BLaER1 (cell line): ENCODE data around the gene PPME1.

ENCODE experiments used
- H3K27ac ChIP-seq: shearing (Covaris generic); formaldehyde crosslinking; 2 replicates; pipeline ENCODE4 v1.8.1; 2022
- H3K27me3 ChIP-seq: shearing (Covaris generic); formaldehyde crosslinking; 2 replicates; pipeline ENCODE4 v1.8.1; 2022
- H3K36me3 ChIP-seq: shearing (Covaris generic); formaldehyde crosslinking; 2 replicates; pipeline ENCODE4 v1.8.1; 2022
- H3K4me1 ChIP-seq: shearing (Covaris generic); formaldehyde crosslinking; 2 replicates; pipeline ENCODE4 v1.8.1; 2022
- H3K4me2 ChIP-seq: shearing (Covaris generic); formaldehyde crosslinking; 2 replicates; pipeline ENCODE4 v1.8.1; 2022
- H3K4me3 ChIP-seq: shearing (Covaris generic); formaldehyde crosslinking; 2 replicates; pipeline ENCODE4 v1.8.1; 2022
- H3K9ac ChIP-seq: shearing (Covaris generic); formaldehyde crosslinking; 2 replicates; pipeline ENCODE4 v1.8.1; 2022
- H3K9me3 ChIP-seq: shearing (Covaris generic); formaldehyde crosslinking; 2 replicates; pipeline ENCODE4 v1.8.1; 2022
- H4K20me1 ChIP-seq: shearing (Covaris generic); formaldehyde crosslinking; 2 replicates; pipeline ENCODE4 v1.8.1; 2022
- Cebpa-rat ChIP-seq: shearing (Covaris generic); IDR thresholded peaks from 2 replicates; pipeline ENCODE4 v1.8.1; 2022

The PPME1 gene

DNA sequence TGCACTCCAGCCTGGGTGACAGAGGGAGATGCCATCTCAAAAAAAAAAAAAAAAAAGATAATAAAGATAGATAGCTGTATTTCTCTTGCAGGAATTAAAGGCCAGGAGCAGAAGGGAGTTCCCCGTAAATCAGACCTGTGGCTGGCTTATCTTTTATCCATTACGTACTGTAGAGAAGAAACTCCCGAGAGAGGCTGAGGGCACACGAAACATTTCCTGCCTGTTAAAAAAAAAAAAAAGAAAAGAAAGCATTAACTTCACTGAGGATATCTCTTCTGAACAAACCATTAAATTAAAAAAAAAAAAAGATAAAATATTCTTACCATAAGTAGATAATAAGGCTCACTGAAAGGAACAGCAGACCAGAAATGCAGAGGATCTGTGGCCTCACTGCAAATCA is 117.8 kb downstream of the PPME1 start:
- TF ChIP-seq Cebpa-rat, result no peak
- H4K20me1 ChIP-seq, result no peaks in the 10 kb centered on the region
- H3K4me3 ChIP-seq, result no peak overlapping the region
- no peak overlapping the region for H3K27ac ChIP-seq
- no peak overlapping the region for H3K9ac ChIP-seq
- H3K36me3 ChIP-seq, result no peaks in the 10 kb centered on the region
- H3K27me3 ChIP-seq, result no peaks in the 10 kb centered on the region
- no peaks in the 10 kb centered on the region for H3K4me1 ChIP-seq
- no peaks in the 10 kb centered on the region for H3K9me3 ChIP-seq
- no peak overlapping the region for H3K4me2 ChIP-seq

DNA sequence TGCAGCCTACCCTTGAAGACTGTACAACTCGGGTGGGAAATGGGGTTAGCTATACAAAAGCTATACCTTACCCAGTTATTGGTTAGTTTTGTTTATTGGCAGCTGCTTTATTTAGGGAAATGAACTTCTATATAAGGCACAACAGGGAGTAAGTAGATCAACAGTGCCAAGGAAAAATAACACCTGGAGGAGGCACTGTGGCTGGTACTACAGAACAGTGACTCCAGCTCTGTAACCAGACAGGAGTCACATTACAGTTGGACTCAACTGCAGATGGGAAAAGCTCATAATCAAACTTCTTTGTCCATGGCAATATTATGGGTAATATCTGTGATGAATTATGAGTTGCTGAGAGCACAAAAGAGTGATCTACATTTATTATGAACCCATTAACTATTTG is 126.4 kb downstream of the PPME1 start:
- Histone ChIP-seq H3K27me3 (no peaks in the 10 kb centered on the region), H3K4me3 (no peak overlapping the region), H3K27ac (no peak overlapping the region), H3K9me3 (no peaks in the 10 kb centered on the region), H3K9ac (no peak overlapping the region), H3K36me3 (no peaks in the 10 kb centered on the region), H3K4me2 (no peak overlapping the region), H4K20me1 (no peaks in the 10 kb centered on the region), H3K4me1 (no peaks in the 10 kb centered on the region)
- TF ChIP-seq Cebpa-rat, result no peak

DNA sequence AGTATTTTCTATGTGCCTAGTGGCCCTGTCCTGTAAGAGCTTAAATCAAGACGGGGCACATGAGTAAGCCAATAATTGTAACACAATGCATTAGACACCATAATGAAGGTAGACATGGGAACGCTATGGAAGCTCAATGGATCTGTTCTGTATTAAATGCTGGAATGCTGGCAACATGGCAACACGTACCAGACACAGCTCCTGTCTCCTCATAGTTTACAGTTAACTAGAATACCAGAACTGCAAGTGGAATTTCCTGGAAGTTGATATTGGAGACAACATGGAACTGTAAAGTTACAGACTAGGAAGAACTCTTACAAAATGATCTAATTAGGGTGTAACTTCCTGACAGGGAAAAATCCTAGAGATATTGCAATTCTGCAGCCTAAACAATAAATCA is 127.9 kb downstream of the PPME1 start:
- no peak overlapping the region for H3K27ac ChIP-seq
- H3K36me3 ChIP-seq, result no peaks in the 10 kb centered on the region
- no peak for TF ChIP-seq Cebpa-rat
- no peak overlapping the region for H3K4me3 ChIP-seq
- no peak overlapping the region for H3K4me2 ChIP-seq
- no peaks in the 10 kb centered on the region for H3K27me3 ChIP-seq
- no peaks in the 10 kb centered on the region for H4K20me1 ChIP-seq
- H3K9me3 ChIP-seq, result no peaks in the 10 kb centered on the region
- H3K9ac ChIP-seq, result no peak overlapping the region
- H3K4me1 ChIP-seq, result no peaks in the 10 kb centered on the region
